Panc1 (cell line): ENCODE results near the gene ZNF497.

Experiments used
- CTCF ChIP-seq: fragments of 450-650 bp; IDR thresholded peaks from 2 replicates; pipeline ENCODE4 v1.5.1; 2017; ENCODE audit warnings: mild to moderate bottlenecking
- REST ChIP-seq, 2 experiments: IDR thresholded peaks; 2 replicates each; pipeline ENCODE4 v1.6.1; 2011 to 2012; ENCODE audit warnings: low read depth in 2 of 2, control low read depth in 1 of 2, low read length in 1 of 2, mild to moderate bottlenecking in 1 of 2, moderate library complexity in 1 of 2; ENCODE audit not compliant: insufficient read depth in 1 of 2

DNA sequence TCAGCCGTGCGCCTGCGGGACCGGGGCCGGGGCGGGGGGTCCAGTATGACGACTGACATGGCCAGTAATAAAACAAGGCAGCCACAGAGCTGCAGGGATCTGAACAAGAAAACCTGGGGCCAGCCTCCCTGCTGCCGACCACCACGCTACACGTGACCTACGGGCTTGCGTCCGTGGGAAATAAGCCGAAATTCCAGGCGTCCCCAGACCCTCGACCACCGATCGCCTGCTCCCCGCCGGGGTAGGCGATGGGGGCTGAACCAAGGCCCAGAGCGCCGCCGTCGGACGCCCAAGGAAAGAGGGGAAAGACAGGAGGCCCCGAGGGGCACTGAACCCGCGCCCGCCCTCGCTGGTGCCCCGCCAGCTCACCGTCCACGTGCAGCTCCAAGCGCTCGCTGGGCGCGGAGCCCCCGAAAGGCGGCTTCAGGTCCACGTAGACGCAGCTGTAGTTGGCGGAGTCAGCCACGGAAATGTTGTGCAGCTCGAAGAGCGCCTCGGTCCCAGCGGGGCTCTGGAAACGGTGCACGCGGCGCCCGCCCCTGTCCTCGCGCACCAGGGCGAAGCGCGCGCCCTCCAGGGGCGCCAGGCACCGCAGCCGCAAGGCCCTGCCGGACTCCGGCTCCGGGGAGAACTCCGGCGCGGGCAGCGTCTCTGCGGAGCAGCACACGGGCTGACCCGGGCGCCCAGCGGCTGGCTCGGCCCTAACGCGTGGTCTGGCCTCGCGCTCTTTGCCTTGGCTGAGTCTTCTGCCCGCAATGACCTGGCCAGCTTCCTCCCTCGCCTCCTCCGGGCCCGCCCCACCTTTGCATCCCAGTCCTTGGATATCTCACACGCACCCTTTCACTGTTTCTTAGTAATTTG lies 12.3 kb downstream of the ZNF497 start:
- TF ChIP-seq CTCF (no peak), REST (IDR thresholded peaks at IDR 0.05; ENCODE audit: insufficient read depth in 1 of 2, low read depth in 2 of 2, low read length in 1 of 2) (no peak)
